ENCODE measurements around the gene VSTM2L. TPM values are rescaled to one million over a fixed set of nuclear protein-coding genes. Genes with fewer than 3 reads are reported as not detected.

Gene VSTM2L
- total and polyA plus RNA-seq, 2 of the 13 experiments (the other 11 are each of a cell fraction or from before 2014, with no cell fraction given), result not detected

DNA sequence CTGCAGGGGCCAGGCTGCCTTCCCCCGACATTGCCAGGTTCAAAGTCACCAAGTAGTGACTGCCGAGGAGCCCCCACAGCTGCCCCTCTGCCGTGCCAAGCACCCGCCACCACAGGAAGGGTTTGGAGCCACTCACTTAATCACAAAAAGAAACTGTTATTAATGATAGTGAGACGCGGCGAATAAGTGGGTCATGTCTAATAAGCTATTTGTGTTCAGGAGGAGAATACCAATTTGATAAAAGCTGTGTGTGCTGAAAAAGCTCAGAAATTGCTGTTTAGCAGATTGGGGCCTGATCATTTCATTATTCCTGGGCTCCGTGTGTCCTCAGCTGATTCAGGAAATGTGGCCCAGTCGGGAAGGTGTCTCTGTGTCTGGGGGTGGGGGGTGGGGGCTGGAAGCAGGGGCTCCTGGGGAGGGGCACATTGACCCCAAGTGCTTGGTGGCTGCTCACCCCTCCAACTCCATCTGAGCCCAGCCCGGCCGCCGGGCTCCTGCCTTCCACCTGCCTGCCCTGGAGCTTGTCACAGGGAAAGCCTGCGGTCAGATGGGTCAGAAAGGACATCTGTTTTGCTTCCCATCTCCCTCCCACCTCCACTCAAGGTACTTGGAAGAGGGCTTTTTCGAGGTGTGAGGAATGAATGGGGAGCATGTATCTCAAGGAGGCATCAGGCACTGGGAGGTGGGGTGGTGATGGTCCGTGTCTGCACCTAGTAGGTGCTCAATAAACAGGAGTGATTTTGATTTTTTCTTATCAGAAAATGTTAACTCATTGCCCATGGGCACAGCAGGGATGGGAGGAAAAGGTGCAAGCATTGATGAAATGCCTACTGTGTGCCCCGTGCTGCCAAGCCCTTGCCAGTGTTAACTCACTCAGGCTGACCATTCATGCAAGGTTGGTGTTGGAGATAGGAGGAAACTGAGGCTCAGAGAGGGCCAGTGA lies 3.0 kb downstream of the VSTM2L start:
- ChIA-PET CTCF (ENCODE audit: low intra/inter-chr PET ratio, low total read pairs) (no interaction called here), POLR2A (interaction anchor here (0.6 kb wide), 1 partner anchor 240 kb away, joined by 4 read pairs; no protein-coding TSS in a partner anchor)
- Histone ChIP-seq H3K4me2 (ENCODE audit: low read depth, low read length) (no peak overlapping the region), H3K4me3 (replicated peaks in 1 of 3; ENCODE audit: insufficient read depth in 1 of 3, low read depth in 2 of 3, low read length in 3 of 3) (no peak overlapping the region), H3K36me3 (replicated peaks in 1 of 2; ENCODE audit: control insufficient read depth in 1 of 2, insufficient read depth in 2 of 2, low read length in 2 of 2) (no peaks in the 10 kb centered on the region), H3K27ac (ENCODE audit: extremely low read length, insufficient read depth, low read length) (no peak overlapping the region), H2AFZ (ENCODE audit: low read length) (no peak overlapping the region), H3K27me3 (ENCODE audit: control insufficient read depth in 1 of 2, insufficient read depth in 2 of 2, low read length in 2 of 2) (peaks cover 14 to 72% of the 10 kb centered on the region in 2 experiments; a peak in 4 of 5 replicates), H3K9me3 (ENCODE audit: low read length) (no peaks in the 10 kb centered on the region), H3K4me1 (ENCODE audit: insufficient read depth, low read length) (peaks cover 7% of the 10 kb centered on the region; the same call in 1 of the 2 replicates), H3K9ac (ENCODE audit: insufficient read depth, low read depth, low read length) (no peak overlapping the region), H4K20me1 (ENCODE audit: insufficient read depth, low read length) (peaks cover 8% of the 10 kb centered on the region; the same call in 1 of the 2 replicates), H3K79me2 (ENCODE audit: insufficient read depth, low read length) (no peaks in the 10 kb centered on the region)
- intact Hi-C loops (cut with micrococcal nuclease; ENCODE audit: unreplicated experiment), result no loop called here
- WGBS (ENCODE audit: low lambda C conversion rate), result 37% methylated on average over 16 of the region's 16 CpGs
- DNase-seq (ENCODE audit: low spot score) (no peak), FAIRE-seq (no peak), ATAC-seq (no peak)
- TF ChIP-seq ZKSCAN1 (IDR thresholded peaks at IDR 0.05; ENCODE audit: low read length), result peak; percentile 91
- no peak for TF ChIP-seq ZNF251 (CRISPR knock-in tag; IDR thresholded peaks at IDR 0.05)
- no TSS peak for BruUV-seq (replicated peaks)
- in situ Hi-C loops (cut with HindIII; ENCODE audit: extremely low pct_ligation_motif_present, low pct_unique_long_range_greater_than_20kb), result no loop called here

GRCh38 chr20:37907330-37907676 lies 4.4 kb downstream of the VSTM2L start:
- BruUV-seq (replicated peaks), result no TSS peak
- Histone ChIP-seq H3K9ac (ENCODE audit: insufficient read depth, low read depth, low read length) (no peak overlapping the region), H4K20me1 (ENCODE audit: insufficient read depth, low read length) (peaks cover 5% of the 10 kb centered on the region; the same call in 1 of the 2 replicates), H3K9me3 (ENCODE audit: low read length) (no peaks in the 10 kb centered on the region), H3K4me1 (ENCODE audit: insufficient read depth, low read length) (peaks cover 5% of the 10 kb centered on the region; the same call in 1 of the 2 replicates), H3K27me3 (ENCODE audit: control insufficient read depth in 1 of 2, insufficient read depth in 2 of 2, low read length in 2 of 2) (peaks cover 19 to 79% of the 10 kb centered on the region in 2 experiments; a peak in 4 of 5 replicates), H3K36me3 (replicated peaks in 1 of 2; ENCODE audit: control insufficient read depth in 1 of 2, insufficient read depth in 2 of 2, low read length in 2 of 2) (no peaks in the 10 kb centered on the region), H3K4me3 (replicated peaks in 1 of 3; ENCODE audit: insufficient read depth in 1 of 3, low read depth in 2 of 3, low read length in 3 of 3) (no peak overlapping the region), H3K27ac (ENCODE audit: extremely low read length, insufficient read depth, low read length) (no peak overlapping the region), H3K4me2 (ENCODE audit: low read depth, low read length) (no peak overlapping the region), H3K79me2 (ENCODE audit: insufficient read depth, low read length) (no peaks in the 10 kb centered on the region), H2AFZ (ENCODE audit: low read length) (no peak overlapping the region)
- POLR2A ChIA-PET, result no interaction called here
- intact Hi-C loops (cut with micrococcal nuclease; ENCODE audit: unreplicated experiment) (no loop called here), in situ Hi-C loops (cut with HindIII; ENCODE audit: extremely low pct_ligation_motif_present, low pct_unique_long_range_greater_than_20kb) (no loop called here)
- no peak for DNase-seq (ENCODE audit: low spot score)
- CTCF ChIA-PET (ENCODE audit: low intra/inter-chr PET ratio, low total read pairs), result no interaction called here
- no peak for FAIRE-seq
- 20% methylated on average over 3 of the region's 3 CpGs for WGBS (ENCODE audit: low lambda C conversion rate)
- ATAC-seq, result no peak
- TF ChIP-seq ZNF747 (CRISPR knock-in tag; IDR thresholded peaks at IDR 0.05; ENCODE audit: borderline replicate concordance) (no peak), GABPA (IDR thresholded peaks at IDR 0.05; ENCODE audit: low read depth, low read length) (no peak), GABPA (CRISPR knock-in tag; IDR thresholded peaks at IDR 0.05; ENCODE audit: low read depth) (no peak), SP1 (IDR thresholded peaks at IDR 0.05) (no peak), SP1 (CRISPR knock-in tag; IDR thresholded peaks at IDR 0.05) (no peak), ZNF17 (CRISPR knock-in tag; IDR thresholded peaks at IDR 0.05) (no peak), SMARCE1 (IDR thresholded peaks at IDR 0.05; ENCODE audit: borderline replicate concordance) (no peak), SPEN (CRISPR knock-in tag; IDR thresholded peaks at IDR 0.05; ENCODE audit: low read depth) (no peak), ZC3H13 (CRISPR knock-in tag; IDR thresholded peaks at IDR 0.05) (no peak), ZMYM2 (CRISPR knock-in tag; IDR thresholded peaks at IDR 0.05) (no peak), ZNF34 (CRISPR knock-in tag; IDR thresholded peaks at IDR 0.05; ENCODE audit: borderline replicate concordance) (no peak), SRY (CRISPR knock-in tag; IDR thresholded peaks at IDR 0.05) (no peak), HNRNPLL (IDR thresholded peaks at IDR 0.05; ENCODE audit: low read depth, low read length, poor library complexity, severe bottlenecking) (no peak), ELF4 (CRISPR knock-in tag; IDR thresholded peaks at IDR 0.05; ENCODE audit: borderline replicate concordance) (no peak), ATF7-NPFF (CRISPR knock-in tag; IDR thresholded peaks at IDR 0.05; ENCODE audit: low read depth) (no peak), SP2 (CRISPR knock-in tag; IDR thresholded peaks at IDR 0.05) (no peak), RBAK (CRISPR knock-in tag; IDR thresholded peaks at IDR 0.05) (no peak)
- TF ChIP-seq, protein P1, sequence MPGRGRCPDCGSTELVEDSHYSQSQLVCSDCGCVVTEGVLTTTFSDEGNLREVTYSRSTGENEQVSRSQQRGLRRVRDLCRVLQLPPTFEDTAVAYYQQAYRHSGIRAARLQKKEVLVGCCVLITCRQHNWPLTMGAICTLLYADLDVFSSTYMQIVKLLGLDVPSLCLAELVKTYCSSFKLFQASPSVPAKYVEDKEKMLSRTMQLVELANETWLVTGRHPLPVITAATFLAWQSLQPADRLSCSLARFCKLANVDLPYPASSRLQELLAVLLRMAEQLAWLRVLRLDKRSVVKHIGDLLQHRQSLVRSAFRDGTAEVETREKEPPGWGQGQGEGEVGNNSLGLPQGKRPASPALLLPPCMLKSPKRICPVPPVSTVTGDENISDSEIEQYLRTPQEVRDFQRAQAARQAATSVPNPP (CRISPR knock-in tag; IDR thresholded peaks at IDR 0.05), result no peak

All from HepG2 (cell line).